HG03196 (cell line): Measurements from ENCODE around the gene IPO13.

Experiments
- ATAC-seq: cut with Tn5 transposase; IDR thresholded peaks from one replicate; pipeline ENCODE4 v1.9.1; 2021; ENCODE audit not compliant: unreplicated experiment

The IPO13 gene

GRCh38 chr1:43930949-43931275 lies 15.8 kb upstream of the IPO13 start:
- no peak for ATAC-seq

- no peak for ATAC-seq
Observed at GRCh38 chr1:43931711-43932660, 14.8 kb upstream of the IPO13 start.

GRCh38 chr1:43932786-43933385 lies 13.9 kb upstream of the IPO13 start:
- ATAC-seq = no peak

- no peak for ATAC-seq
Observed at GRCh38 chr1:43933386-43934100, 13.2 kb upstream of the IPO13 start, which contains the start of gene ARTN. TSS of gene ARTN (plus strand) at chr1:43933801. CDS start at chr1:43935657, 1,856 bp downstream.

GRCh38 chr1:43934101-43934985 lies 12.4 kb upstream of the IPO13 start:
- ATAC-seq = no peak

- no peak for ATAC-seq
Observed at GRCh38 chr1:43934986-43935324, 11.8 kb upstream of the IPO13 start.

GRCh38 chr1:43935711-43936427 lies 10.9 kb upstream of the IPO13 start:
- ATAC-seq = no peak

GRCh38 chr1:43936431-43937151 lies 10.2 kb upstream of the IPO13 start:
- no peak for ATAC-seq

- no peak for ATAC-seq
Observed at GRCh38 chr1:43937179-43937865, 9.4 kb upstream of the IPO13 start.

- ATAC-seq = no peak
Observed at GRCh38 chr1:43938383-43938782, 8.4 kb upstream of the IPO13 start.

- ATAC-seq = no peak
Observed at GRCh38 chr1:43938892-43939587, 7.7 kb upstream of the IPO13 start.

GRCh38 chr1:43942411-43942810 lies 4.3 kb upstream of the IPO13 start:
- no peak for ATAC-seq

- no peak for ATAC-seq
Observed at GRCh38 chr1:43944860-43945259, 1.9 kb upstream of the IPO13 start.

- no peak for ATAC-seq
Observed at GRCh38 chr1:43945674-43946235, 995 bp upstream of the IPO13 start.

- ATAC-seq = peak; percentile 3
Observed at GRCh38 chr1:43947061-43947873, 517 bp downstream of the IPO13 start.

- no peak for ATAC-seq
Observed at GRCh38 chr1:43947874-43948437, 1.2 kb downstream of the IPO13 start.

- no peak for ATAC-seq
Observed at GRCh38 chr1:43949678-43950077, 2.9 kb downstream of the IPO13 start.
